OCI-M1 (cell line): ENCODE data around the gene RASGRP4.
"Not testable (repeated sequence)": the region's sequence is repeated elsewhere in the genome, so short reads cannot be mapped to it uniquely, and the experiment has no call there.

Experiments used
- DNase-seq: peaks from one replicate; lab custom pipeline; 2025; lab: John Stamatoyannopoulos, UW

RASGRP4 gene

GRCh38 chr19:38425810-38426466 lies at the start of gene RASGRP4:
TSS of gene RASGRP4 (minus strand) at chr19:38426219. CDS start at chr19:38426091, 128 bp downstream.
- peak; percentile 90 for DNase-seq

DNA sequence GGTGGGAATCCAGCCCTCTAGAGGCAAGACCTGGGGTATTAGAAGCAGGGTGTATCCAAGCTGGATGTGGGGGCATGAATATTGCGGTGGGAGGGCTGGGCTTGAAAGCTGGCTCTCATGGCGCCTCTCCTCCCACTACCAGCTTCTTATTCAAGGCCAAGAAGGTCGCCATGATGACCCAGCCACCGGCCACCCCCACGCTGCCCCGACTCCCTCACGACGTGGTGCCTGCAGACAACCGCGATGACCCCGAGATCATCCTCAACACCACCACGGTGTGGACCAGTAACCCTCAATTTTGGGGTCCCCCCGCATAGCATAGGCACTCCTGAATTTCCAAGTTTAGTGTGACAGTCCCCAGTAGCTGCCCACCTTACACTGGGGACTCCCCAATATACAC lies 49.2 kb upstream of the RASGRP4 start:
- no peak for DNase-seq

GRCh38 chr19:38473201-38473600 lies 47.2 kb upstream of the RASGRP4 start:
- DNase-seq, result no peak

GRCh38 chr19:38472725-38473124 lies 46.7 kb upstream of the RASGRP4 start:
- not testable (repeated sequence) for DNase-seq

DNA sequence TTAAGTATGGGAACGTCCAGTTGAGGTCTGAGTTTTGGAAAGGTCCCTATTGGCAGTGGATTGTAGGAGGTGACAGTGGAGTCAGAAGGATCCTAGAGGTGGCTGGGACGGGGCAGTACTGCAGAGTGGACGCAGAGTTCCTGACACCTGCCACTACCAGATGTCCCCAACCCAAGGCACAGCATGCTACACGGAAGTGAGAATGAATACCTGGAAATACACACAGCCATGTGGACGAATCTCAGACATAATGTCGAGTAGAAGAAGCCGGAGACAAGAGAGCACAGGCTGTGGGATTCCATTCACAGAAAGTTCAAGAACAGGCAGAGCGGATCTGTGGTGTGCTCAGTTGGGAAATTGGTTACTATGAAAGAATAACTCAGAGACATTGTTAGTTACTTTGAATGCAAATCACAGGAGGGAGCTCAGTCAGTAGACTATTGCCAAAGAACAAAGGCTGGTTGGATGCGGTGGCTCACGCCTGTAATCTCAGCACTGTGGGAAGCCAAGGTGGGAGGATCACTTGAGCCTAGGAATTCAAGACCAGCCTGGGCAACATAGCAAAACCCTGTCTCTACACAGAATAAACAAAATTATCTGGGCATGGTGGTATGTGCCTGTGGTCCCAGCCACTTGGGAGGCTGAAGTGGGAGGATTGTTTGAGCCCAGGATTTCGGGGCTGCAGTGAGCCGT lies 44.9 kb upstream of the RASGRP4 start:
- no peak for DNase-seq

DNA sequence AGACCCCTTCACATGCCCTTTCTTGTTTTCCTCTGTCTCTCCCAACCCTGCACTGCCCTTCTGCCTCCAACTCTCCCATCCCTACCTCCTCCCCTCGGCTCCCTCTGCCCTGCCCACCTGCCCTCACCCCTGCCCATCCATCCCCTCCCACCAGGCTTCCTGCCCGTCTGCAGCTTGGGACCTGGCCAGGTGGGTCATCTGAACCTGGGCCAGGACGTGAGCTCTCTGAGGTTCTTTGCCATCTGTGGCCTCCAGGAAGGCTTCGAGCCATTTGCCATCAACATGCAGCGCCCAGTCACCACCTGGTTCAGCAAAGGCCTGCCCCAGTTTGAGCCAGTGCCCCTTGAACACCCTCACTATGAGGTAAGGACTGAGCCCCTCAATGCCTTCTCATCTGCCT lies 43.1 kb upstream of the RASGRP4 start:
- no peak for DNase-seq

DNA sequence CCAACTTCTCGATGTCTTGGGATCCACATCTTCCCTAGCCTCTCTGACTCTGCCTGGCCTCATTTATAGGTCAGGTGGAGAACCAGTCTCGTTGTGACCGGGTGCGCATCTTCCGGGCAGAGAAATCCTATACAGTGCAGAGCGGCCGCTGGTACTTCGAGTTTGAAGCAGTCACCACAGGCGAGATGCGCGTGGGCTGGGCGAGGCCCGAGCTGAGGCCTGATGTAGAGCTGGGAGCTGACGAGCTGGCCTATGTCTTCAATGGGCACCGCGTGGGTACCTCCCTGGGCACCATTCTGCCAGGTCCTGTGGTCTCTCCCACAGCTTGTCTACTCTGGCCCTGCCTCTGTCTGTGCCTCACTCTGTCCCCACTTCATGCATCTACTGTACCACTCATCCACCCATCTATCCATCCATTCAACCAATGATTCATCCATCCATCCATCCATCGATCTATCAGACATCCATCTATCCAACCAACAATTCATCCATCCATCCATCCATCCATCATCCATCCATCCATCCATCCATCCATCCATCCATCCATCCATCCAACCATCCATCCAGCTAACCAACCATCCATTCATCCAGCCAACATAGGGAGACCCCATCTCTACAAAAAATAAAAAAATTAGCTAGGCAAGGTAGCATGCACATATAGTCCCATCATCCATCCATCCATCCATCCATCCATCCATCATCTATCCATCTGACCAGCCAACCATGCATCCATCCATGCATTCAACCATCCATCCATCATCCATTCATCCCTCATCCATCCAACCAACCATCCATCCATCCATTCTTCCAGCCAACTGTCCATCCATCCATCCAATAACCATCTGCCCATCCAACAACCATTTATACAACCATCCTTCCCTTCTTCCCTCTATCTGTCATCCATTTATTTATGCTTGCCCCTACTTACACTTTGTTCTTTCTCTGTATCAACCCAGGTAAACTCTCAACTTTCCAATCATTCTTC lies 41.8 kb upstream of the RASGRP4 start:
- DNase-seq, result no peak

DNA sequence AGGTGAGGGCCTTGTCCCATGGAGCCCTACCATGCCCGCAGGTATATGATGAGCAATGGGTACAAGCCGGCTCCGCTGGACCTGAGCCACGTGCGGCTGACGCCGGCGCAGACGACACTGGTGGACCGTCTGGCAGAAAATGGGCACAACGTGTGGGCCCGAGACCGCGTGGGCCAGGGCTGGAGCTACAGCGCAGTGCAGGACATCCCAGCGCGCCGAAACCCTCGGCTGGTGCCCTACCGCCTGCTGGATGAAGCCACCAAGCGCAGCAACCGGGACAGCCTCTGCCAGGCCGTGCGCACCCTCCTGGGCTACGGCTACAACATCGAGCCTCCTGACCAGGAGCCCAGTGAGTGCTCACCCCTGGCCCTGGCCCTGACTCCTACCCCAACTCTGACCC lies 40.0 kb upstream of the RASGRP4 start:
- DNase-seq, result no peak

DNA sequence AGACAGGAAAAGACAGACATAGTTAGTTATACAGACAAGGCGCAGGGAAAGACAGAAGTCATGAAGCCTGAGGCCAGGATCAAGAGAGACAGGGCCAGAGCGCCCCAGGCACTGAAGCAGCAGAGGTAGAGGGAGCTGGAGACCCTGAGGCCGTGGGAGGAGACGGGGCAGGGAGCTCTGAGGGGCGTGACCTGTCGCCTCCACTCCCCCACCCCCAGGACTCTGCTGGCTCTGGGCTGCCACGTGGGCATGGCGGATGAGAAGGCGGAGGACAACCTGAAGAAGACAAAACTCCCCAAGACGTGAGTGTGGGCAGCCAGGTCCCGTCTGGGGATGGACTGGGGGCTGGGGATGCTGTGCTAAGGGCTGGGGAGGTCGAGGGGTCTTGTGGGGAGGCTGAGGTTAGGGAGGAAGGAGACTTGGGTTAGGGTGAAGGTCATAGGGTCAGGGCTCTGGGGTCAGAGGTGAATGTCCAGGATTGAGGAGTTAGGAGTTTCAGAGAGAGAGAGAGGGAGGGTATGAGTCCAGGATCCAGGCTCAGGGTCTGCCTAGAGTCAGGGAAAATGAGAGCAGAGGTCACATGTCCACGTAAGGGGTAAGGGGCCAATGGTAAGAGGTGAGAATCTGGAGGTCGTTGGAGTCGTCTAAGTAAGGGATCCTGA lies 38.5 kb upstream of the RASGRP4 start:
- DNase-seq, result no peak

DNA sequence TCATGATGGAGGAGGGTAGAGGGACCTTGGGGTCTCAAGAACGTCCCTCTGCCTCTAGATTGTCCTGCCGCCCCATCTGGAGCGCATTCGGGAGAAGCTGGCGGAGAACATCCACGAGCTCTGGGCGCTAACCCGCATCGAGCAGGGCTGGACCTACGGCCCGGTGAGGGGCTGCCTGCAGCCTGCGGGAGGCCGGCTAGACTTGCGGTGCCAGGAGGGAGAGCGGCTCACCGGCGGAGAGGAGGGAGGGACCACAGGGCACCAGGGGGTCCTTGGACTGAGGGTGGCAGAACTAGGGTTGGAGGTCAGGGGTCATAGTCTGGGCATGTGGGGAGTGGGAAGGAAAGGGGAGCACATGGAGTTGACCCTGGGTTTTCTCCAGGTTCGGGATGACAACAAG lies 37.3 kb upstream of the RASGRP4 start:
- DNase-seq, result no peak

GRCh38 chr19:38458991-38459390 lies 33.0 kb upstream of the RASGRP4 start:
- DNase-seq, result no peak

DNA sequence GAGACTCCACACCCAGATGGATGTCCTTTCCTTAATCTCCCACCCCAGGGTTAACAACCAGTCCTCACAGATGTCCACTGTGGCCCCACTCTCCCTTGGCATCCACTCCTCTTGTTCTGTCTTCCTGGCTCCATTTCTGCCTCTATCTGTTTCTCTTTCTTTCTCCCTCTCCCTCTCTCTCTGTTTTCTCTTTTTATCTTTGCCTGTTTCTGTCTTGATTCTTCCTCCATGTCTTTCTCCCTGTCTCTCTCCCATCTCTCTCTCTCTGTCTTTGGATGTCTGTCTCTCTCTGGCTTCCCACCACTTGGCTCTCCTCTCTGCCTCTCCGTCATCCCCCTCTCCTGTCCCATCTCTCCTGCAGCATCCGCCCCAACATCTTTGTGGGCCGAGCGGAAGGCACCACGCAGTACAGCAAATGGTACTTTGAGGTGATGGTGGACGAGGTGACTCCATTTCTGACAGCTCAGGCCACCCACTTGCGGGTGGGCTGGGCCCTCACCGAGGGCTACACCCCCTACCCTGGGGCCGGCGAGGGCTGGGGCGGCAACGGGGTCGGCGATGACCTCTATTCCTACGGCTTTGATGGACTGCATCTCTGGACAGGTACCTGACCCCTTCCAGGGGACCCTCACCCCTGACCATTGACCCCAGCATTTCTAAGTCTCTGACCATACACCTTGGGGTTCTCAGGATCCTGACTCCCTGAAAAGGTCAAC lies 31.8 kb upstream of the RASGRP4 start:
- no peak for DNase-seq

- DNase-seq, result no peak
Observed at GRCh38 chr19:38457202-38457601, 31.2 kb upstream of the RASGRP4 start.

DNA sequence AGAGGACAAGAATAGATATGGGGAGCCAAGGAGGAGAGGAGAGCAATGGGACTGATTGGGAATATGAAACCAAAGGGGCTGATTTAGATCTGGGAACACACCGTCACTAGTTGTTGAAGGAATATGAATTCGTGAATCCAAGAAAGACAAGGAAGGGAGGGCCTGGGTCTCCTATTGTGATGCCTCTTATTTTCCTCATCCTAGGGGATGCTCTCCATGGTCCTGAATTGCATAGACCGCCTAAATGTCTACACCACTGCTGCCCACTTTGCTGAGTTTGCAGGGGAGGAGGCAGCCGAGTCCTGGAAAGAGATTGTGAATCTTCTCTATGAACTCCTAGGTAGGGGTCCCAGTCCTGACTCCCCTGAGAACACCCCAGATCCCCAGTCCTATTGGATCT lies 29.0 kb upstream of the RASGRP4 start:
- DNase-seq, result peak; percentile 44

DNA sequence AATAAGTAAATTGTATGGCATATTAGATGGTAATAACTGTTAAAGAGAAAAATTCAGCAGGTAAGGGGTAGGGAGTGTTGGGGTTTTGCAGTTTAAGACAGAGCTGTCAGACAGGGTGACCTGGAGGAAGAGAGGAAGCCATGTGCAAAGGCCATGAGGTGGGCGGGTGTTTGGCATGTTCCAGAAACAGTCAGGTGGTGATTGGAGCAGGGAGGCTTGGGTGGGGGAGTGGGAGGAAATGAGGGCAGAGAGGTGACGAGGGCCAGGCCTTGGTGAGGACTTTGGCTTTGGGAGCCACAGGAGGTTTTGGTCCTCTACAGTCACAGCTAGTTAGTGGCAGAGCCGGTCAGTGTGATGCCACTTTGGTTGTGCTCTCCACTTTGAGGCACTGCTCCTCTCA lies 27.6 kb upstream of the RASGRP4 start:
- no peak for DNase-seq

- peak; percentile 11 for DNase-seq
Observed at GRCh38 chr19:38452430-38453366, 26.7 kb upstream of the RASGRP4 start.

DNA sequence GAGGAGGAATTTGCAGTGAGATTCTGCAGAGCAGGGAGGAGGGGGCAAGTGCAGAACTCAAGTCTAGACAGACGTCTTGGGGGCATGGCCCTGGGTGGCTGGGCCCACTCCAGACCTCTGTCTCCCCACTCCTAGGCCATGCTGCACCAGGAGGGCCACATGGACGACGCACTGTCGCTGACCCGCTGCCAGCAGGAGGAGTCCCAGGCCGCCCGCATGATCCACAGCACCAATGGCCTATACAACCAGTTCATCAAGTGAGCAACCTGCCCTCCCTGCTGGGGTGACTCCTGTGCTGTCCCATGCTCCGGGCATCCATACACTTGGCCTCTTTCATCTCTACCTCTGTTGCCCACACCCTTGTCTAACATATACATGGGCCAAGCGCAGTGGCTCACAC lies 25.6 kb upstream of the RASGRP4 start:
- DNase-seq, result no peak

- no peak for DNase-seq
Observed at GRCh38 chr19:38451036-38451435, 25.0 kb upstream of the RASGRP4 start.

GRCh38 chr19:38449518-38449917 lies 23.5 kb upstream of the RASGRP4 start:
- DNase-seq, result no peak

GRCh38 chr19:38448225-38448624 lies 22.2 kb upstream of the RASGRP4 start:
- DNase-seq, result no peak
